Chondrocyte (in vitro differentiated cells): ENCODE measurements around the gene ZNF775. TPM values are rescaled to one million over a fixed set of nuclear protein-coding genes. Genes with fewer than 3 reads are reported as not detected.

Experiments used
- DNase-seq: peaks from one replicate; pipeline ENCODE4 v3.0.0; 2021; ENCODE audit warnings: mixed read lengths, low spot score
- H3K27ac Mint-ChIP-seq: one replicate; pipeline ENCODE4 v1.8.0; 2021; ENCODE audit warnings: mild to moderate bottlenecking, moderate library complexity, mixed read lengths; ENCODE audit not compliant: unreplicated experiment
- H3K27me3 Mint-ChIP-seq: 2 replicates; pipeline ENCODE4 v1.8.0; 2021; ENCODE audit warnings: low read depth, mixed read lengths
- H3K36me3 Mint-ChIP-seq: 2 replicates; pipeline ENCODE4 v1.8.0; 2021; ENCODE audit warnings: low read depth, mixed read lengths
- H3K4me1 Mint-ChIP-seq: 2 replicates; pipeline ENCODE4 v1.8.0; 2021; ENCODE audit warnings: low read depth, mild to moderate bottlenecking, mixed read lengths
- H3K4me3 Mint-ChIP-seq: one replicate; pipeline ENCODE4 v1.8.0; 2021; ENCODE audit warnings: mild to moderate bottlenecking, moderate library complexity, mixed read lengths; ENCODE audit not compliant: unreplicated experiment
- H3K9me3 Mint-ChIP-seq: 2 replicates; pipeline ENCODE4 v1.8.0; 2021; ENCODE audit warnings: low read depth, mixed read lengths
- CTCF ChIP-seq: fragments of 200-600 bp; sonication (generic); IDR thresholded peaks from 2 replicates; pipeline ENCODE4 v1.5.0; 2021; ENCODE audit warnings: antibody characterized with exemption, mild to moderate bottlenecking, moderate library complexity
- total RNA-seq: library from RNA; stranded (reverse); gene quantifications from 3 replicates; pipeline ENCODE4 v1.2.1, GENCODE V29; 2021

ZNF775 gene
- total RNA-seq, 1 donor from 2014 or later = 6.0 TPM

- Mint-ChIP-seq H3K27ac (no peak overlapping the region), H3K9me3 (no peaks in the 10 kb centered on the region), H3K4me1 (peaks cover 30% of the 10 kb centered on the region), H3K4me3 (no peak overlapping the region), H3K36me3 (no peaks in the 10 kb centered on the region), H3K27me3 (no peaks in the 10 kb centered on the region)
- TF ChIP-seq CTCF = no peak
- no peak for DNase-seq
These were observed 13.9 kb upstream of the ZNF775 start for GRCh38 chr7:150365194-150365593.

- no peak overlapping the region for H3K4me3 Mint-ChIP-seq
- H3K9me3 Mint-ChIP-seq = no peaks in the 10 kb centered on the region
- no peak for DNase-seq
- peaks cover 36% of the 10 kb centered on the region for H3K4me1 Mint-ChIP-seq
- TF ChIP-seq CTCF = no peak
- no peaks in the 10 kb centered on the region for H3K27me3 Mint-ChIP-seq
- H3K36me3 Mint-ChIP-seq = no peaks in the 10 kb centered on the region
- no peak overlapping the region for H3K27ac Mint-ChIP-seq
These were observed 13.3 kb upstream of the ZNF775 start for GRCh38 chr7:150365673-150366398.

- peaks cover 29% of the 10 kb centered on the region for H3K4me1 Mint-ChIP-seq
- H3K36me3 Mint-ChIP-seq = no peaks in the 10 kb centered on the region
- no peak for DNase-seq
- no peaks in the 10 kb centered on the region for H3K27me3 Mint-ChIP-seq
- H3K27ac Mint-ChIP-seq = peak overlapping the region; percentile 74
- peak overlapping the region; percentile 67 for H3K4me3 Mint-ChIP-seq
- no peak for TF ChIP-seq CTCF
- no peaks in the 10 kb centered on the region for H3K9me3 Mint-ChIP-seq
These were observed 11.4 kb upstream of the ZNF775 start for GRCh38 chr7:150367677-150368095.

- Mint-ChIP-seq H3K36me3 (no peaks in the 10 kb centered on the region), H3K27me3 (no peaks in the 10 kb centered on the region)
- no peak for DNase-seq
These were observed 10.8 kb upstream of the ZNF775 start, which contains the start of gene REPIN1 for GRCh38 chr7:150368096-150368883. Gene REPIN1, plus strand, starts transcription at chr7:150368822. Its CDS starts 890 bp downstream, at chr7:150369712.

More at GRCh38 chr7:150368096-150368883, 10.8 kb upstream of the ZNF775 start, which contains the start of gene REPIN1:
- H3K4me3 Mint-ChIP-seq = peak within 1 kb of the TSS; percentile 95
- peaks cover 29% of the 10 kb centered on the region for H3K4me1 Mint-ChIP-seq
- peak within 1 kb of the TSS; percentile 96 for H3K27ac Mint-ChIP-seq
- H3K9me3 Mint-ChIP-seq = no peaks in the 10 kb centered on the region
- peak; percentile 17 for TF ChIP-seq CTCF
